GM21576 (cell line): ENCODE measurements around the gene ZKSCAN3.
"Not testable (repeated sequence)": the region's sequence is repeated elsewhere in the genome, so short reads cannot be mapped to it uniquely, and the experiment has no call there.

Source experiments
- ATAC-seq: cut with Tn5 transposase; IDR thresholded peaks from one replicate; pipeline ENCODE4 v1.9.1; 2021; ENCODE audit warnings: mild to moderate bottlenecking, moderate library complexity; ENCODE audit not compliant: unreplicated experiment

The ZKSCAN3 gene

DNA sequence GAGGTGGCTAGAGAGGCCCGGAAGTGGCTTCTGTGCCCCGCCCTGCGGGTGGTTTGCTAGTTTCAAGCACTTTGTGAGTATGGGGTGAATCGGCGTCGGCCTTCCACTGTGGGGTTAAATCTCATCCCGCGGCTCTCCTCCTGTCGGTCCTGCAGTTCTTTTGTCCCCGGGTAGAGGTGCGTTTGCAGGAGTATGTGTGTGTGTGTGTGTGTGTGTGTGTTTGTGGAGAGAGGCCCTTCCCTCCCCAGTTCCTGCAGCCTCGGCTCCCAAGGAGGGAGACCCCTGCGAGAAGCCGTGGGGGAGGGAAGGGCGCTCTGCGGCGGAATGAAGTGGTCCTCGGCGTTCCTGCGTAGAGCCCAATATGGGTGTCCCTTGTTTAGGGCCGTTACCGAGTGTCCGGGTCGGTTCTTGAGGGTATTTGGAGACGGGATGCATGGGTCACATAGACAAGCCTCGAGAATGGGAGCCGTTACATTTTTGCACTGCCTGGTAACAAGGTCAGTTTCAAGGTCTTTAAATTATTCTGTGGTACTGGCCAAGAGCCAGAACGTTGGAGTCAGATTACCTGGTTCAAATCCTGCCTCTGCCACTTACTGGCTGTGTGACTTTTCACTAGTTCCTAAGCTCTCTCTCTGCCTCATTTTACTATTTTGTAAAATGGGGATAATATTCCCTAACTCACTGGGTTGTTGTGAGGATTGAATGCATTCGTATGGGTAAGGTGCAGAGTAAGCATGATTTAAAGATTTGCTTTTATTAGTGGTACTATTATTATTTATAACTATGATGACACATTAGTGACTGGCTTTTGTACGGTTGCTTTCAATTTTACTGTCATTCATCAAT lies at the start of gene ZKSCAN3:
TSS of gene ZKSCAN3 (plus strand) at position 56 of the 846 bp plus-strand sequence. CDS start 9,640 bp downstream, outside the sequence.
- peak; percentile 97 for ATAC-seq

DNA sequence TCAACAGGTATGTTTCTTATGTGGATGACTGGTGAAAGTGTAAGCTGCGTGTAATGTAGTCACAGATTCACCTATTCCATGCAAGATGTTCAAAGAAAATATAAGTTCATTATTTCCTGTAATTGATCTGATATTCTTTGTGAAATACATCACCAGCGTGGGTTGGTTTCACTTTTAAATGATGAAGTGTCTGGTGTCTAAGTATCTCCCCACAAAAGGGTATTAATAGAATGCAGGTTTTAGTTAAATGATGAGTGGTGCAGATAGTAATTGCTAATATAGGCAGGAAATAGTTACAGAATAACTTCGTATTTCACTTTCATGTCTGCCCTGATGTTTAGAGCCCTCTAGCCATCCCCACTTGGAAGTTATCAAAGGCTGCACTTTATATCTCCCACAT lies 46.2 kb upstream of the ZKSCAN3 start:
- peak; percentile 82 for ATAC-seq

DNA sequence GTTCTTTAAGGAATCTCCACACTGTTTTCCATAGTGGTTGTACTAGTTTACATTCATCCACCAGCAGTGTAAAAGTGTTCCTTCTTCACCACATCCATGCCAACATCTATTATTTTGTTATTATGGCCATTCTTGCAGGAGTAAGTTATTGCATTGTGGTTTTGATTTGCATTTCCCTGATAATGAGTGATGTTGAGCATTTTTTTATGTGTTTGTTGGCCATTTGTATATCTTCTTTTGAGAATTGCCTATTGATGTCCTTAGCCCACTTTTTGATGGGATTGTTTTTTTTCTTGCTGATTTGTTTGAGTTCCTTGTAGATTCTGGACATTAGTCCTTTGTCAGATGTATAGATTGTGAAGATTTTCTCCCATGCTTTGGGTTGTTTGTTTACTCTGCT lies 43.4 kb upstream of the ZKSCAN3 start:
- ATAC-seq: not testable (repeated sequence)

DNA sequence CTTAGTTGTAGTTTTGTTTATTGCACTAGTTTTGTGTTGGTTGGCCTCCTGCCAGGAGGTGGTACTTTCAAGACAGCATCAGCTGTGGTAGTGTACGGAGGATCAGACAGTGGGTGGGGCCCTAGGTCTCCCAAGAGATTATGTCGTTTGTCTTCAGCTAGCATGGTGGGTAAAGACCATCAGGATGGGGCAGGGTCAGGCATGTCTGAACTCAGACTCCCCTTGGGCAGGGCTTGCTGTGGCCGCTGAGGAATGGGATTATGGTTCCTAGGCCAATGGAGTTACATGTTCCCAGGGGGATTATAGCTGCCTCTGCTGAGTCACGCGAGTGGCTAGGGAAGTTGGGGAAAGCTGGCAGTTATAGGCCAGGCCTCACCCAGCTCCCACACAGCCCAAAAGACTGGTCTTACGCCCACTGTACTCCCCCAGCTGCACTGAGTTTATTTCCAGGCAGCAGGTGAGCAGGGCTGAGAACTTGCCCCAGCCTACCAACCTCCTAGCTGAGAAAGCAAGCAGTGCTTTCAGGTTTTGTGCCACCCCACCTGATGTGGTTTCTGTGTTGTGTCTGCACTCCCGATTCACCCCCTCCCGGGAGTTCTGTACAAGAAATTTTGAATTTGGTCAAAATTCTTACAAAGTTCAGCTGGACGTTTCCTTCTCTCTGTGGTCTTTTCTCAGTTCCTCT lies 38.5 kb upstream of the ZKSCAN3 start:
- no peak for ATAC-seq

DNA sequence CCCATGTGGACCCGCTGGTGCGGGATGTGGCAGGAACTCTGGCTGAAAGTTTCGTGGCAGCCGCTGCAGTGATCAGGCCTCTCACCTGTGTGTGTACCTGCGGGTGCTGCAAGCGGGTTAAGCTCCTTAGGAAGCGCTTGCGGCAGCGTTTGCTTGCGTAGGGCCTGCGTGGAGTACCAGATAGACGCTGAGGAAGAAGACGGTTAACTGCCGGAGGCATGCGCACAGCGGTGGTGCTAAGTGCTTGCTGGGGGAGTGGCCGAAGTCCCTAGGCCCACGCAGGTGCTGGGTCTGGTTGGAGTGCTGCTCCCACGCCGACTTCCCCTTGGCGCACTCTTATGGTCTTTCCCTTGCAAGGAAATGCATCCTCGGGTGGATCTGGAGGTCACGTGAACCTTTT lies 36.8 kb upstream of the ZKSCAN3 start:
- no peak for ATAC-seq

DNA sequence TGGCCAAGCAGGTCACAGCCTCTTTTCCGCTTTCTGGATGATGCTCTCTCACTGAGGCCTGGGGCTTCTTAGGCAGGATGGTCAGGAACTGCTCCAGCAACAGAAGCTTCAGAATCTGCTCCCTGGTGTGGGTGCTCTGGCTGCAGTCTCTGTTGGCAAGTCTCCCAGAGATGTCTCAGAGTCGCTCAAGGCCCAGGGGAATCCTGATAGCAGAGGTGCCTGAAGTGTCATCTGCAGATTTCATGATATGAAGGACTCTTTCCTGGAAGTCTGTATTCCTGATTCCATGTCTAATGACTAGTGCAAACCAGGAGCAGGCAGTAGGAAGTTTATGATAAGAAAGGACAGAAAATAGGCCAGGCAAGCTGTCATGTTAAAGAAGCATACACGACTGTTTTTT lies 34.1 kb upstream of the ZKSCAN3 start:
- no peak for ATAC-seq

DNA sequence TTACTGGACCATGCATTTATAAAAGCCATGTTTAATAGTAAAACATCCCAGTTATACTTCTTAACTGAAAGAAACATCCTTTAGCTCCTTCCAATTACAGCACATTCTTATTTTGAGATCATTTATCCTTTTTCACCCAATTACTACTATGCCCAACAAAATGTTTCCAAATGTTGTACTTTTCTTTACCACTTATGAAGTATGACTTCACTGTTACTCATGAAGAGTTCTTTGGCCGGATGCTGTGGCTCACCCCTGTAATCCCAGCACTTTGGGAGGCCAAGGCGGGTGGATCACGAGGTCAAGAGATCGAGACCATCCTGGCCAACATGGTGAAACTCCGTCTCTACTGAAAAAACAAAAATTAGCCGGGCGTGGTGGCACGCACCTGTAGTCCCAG lies 31.9 kb upstream of the ZKSCAN3 start:
- ATAC-seq: not testable (repeated sequence)

DNA sequence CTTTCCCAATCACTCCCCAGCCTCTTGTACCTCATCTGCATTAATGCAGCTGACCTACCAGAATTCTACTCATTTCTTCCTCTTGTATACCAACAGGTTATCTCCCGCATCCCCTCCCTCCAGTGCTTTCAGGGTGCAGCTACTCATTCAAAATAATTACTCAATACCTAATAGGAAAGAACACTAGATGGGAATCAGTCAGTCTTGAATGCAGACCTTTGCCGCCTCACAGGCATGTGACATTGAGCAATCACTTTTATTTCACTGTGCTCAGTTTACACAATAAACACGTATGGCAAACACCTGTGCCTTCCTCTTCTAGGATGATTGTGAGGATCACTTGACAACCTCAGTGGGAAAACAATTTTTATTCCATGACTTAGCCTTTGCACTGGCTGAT lies 27.1 kb upstream of the ZKSCAN3 start:
- ATAC-seq: no peak

DNA sequence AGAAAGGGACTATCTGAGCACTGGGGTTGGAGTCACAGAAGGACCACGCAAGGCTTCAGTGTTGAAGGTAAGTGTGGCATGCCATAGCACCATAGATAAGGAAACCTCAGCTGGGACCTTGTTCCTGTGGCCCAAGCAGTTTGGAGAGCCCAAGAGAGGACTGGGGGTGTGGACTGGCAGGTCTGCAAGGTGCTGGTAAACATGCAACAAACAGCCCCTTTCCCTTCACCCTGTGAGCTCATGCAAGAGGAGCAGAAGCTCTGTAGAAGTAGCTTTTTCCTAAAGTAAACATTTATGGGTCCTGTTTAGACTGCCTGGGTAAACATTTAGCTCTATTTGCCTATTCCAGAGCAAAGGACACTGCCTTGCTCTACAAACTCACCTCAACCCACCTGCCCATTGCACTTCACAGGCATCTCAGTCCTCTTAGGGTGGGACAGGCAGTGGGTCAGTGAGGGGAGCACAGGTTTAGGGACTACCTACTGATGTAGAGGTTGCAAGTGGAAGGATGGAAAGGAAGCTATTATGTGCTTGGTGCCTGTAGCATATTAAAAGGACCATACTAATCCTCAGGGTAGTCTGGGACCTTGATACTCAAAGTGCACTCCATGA lies 25.8 kb upstream of the ZKSCAN3 start:
- no peak for ATAC-seq

DNA sequence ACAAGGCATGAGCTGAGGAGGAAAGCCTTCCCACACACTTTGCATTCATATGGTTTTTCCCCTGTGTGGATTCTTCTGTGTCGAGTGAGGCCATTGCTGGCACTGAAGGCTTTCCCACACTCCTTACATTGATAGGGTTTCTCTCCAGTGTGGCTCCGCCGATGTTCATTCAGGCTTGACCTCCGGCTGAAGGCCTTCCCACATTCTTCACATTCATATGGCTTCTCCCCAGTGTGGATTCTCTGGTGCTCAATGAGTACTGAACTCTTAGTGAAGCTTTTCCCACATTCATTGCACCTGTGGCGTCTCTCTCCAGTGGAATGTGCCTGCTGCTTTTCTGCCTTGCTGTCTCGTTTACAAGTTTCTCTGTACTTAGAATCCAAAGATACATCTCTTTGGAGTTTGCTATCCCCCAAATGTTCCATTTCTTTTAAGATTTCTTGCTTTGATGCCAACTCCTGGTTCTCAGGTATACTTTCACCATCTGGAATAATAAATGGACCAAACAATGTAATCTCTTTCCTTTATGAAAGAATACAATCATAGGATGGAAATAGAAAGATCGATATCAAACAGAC lies 23.3 kb upstream of the ZKSCAN3 start:
- ATAC-seq: no peak

DNA sequence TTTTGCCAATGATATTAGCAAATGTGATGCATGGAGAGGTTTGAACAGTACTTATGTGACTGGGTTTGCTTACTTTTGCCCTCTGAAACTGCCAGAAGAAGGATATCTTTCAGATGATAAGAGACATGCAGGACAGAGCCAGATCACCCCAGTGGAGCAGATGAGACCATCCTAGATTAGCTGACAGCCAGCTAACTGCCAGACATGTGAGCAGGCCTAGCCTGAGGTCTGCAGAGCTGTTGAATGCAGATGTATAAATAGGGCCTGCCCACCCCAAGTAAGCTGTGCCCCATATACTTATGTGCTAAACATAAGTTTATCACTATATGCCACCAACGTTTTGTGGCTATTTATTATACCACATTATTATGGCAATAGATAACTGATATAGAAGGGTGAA lies 19.7 kb upstream of the ZKSCAN3 start:
- no peak for ATAC-seq

DNA sequence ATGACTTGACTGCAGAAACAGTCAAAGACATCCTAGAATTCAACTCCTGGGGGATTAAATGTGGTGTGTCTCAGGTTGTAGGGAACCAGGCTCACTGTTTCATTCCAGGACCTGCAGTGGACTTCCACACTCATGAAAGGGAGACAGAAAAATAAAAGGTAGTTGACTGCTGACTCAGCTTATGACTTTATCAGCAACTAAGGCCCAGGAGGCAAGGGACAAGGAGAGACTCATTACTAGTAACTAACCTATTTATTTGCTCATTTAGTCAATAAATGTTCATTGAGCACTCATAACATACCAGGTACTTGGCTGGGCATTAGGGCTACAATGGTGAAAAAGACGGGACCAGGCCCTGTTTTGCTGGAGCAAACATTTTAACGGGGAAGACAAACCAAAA lies 16.7 kb upstream of the ZKSCAN3 start:
- ATAC-seq: no peak

DNA sequence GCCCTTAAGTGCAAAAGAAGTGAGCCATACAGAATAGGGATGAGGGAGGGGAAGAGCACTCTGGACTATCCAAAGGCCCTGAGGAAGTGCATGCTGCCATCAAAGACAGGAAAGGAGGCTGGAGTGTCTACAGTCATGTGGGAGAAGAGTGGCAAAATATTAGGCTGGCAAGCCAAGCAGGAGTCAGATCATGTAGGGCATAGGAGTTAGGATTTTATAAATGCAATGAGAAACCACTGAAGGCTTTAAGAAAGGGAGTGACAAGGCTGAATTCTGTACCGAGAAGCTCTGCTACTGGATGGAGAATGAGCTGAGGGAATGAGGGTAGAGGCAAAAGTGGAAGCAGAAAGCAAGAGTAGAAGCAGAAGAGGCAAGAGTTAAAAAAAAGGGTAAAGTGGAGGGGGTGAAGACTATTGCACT lies 16.1 kb upstream of the ZKSCAN3 start:
- ATAC-seq: no peak

DNA sequence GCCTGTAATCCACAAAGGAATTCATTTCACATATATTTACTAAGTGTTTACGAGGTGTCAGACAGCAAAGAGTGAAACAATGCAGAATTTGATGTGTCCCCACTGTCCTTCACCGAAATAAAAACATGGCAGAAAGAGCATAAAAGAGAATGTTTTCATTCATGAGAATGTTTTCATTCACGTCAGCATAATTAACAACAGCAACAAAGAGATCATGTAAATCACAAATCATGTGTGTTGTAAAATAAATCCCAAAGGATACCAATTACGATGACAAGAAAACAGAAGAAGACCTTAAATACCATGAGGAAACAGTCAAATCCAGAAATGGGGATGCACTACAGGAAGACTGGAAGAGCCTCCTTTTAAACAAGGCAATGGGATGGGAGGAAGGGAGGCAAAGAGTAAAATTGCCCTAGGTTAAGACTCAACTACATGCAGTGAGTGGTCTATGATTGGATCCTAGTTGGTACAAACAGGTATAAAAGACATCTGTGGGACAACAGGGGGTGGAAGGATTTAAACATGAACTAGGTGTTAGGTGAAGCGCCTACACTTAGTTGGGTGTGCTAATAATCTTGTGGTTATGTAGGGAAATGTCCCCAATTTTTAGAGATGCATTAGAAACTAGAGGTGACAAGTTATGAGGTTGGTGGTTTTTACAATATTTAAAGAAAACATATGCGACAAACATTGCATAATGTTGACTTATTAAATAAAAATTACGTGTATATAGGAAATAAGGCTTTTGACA lies 15.3 kb upstream of the ZKSCAN3 start:
- ATAC-seq: no peak

DNA sequence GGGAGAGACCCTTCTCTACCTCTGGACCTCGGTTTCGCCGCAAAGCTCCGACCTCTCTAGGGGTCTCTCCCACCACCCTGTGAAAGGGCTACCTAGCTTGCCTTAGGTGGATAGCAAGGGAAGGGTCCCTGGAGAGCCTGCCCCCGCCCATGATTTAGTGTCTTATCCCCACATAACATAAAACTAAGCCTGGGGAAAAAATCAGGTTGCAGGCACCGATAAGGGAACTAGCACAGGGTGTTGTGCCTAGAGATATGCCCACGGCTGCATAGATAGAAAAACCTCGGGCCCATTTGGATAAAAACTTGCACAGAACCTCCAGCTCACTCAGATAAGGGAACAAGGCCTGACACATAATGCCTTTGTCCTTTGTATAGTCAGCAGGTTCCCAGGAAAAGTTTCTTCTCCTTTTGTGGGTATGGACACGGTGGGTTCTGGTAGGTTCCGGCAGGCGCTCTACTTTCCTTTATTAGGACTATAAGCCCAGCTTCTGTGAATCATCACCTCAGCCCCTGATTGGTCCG lies 14.6 kb upstream of the ZKSCAN3 start:
- no peak for ATAC-seq

DNA sequence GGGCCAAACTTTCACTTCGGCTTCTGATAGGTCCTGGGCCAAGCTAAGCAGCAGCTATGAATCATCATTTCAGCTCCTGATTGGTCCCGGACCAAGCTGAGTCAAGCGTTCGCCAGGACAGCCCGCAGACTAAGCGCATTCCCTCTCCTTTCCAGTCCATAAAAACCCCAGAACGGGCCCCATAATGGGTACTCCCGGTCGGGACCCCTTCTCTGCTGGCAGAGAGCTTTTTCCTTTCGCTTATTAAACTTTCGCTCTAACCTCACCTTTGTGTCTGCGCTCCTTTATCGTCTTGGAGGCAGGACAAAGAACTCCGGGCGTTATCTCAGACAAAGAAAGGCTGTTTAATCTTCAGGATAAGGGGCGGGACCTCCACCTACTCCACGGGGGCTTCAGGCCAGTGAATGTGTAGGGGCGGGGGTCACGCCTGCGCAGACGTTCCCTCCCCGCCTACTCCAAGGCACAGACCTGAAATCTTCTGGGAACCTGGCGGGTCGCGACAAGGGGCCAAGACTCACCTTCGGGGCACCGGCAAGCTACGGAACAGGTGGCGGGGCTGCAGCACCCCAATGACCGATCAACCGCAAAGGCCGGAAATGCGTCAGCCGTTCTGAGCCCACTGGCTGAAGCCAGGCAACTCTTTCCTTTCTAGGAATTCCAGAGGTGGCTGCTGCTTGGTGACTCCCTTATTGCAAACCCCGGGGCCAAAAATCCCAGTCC lies 14.0 kb upstream of the ZKSCAN3 start, which contains the start of gene ZSCAN31:
TSS of gene ZSCAN31 (minus strand) at position 585 of the 720 bp plus-strand sequence. CDS start 6,465 bp downstream, outside the sequence.
- ATAC-seq: peak; percentile 80

DNA sequence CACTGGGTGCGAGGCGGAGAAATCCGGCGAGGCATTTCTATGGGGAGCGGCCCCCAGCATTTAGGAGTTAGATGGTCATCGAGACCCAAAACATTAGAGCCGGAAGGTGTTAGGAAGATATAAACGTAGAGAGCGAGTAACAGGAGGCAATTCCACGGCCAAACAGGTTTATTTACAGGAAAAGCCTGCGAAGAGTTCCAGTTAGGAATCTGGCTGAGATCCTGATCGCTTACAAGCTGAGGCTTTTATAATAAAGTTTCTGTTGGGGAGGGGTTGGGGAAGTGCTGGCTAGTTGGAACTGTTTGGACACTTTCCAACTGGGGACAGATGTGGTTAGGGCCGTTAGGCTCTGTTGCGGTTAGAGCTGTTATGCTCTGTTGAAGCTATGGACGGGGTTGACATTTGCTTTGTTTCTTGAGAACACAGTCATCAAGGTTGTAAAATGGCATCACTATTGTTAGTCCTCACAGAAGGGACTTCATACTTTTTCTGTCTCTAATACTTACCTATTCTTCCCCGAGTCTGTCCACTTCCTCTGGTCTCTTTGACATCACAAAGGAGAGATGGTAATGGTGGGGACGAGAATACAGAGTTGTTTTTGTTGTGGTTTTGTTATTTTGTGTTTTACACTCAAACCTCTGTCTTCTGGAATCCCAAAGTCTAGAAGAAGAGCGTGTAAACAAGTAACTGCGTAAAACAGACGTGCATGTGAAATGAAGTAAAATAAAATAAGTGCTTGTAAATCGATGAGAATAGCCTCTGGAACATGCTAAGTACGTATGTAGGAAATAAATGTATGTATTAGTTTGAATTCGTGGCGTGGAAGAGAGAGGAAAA lies 13.2 kb upstream of the ZKSCAN3 start:
- ATAC-seq: peak; percentile 39

DNA sequence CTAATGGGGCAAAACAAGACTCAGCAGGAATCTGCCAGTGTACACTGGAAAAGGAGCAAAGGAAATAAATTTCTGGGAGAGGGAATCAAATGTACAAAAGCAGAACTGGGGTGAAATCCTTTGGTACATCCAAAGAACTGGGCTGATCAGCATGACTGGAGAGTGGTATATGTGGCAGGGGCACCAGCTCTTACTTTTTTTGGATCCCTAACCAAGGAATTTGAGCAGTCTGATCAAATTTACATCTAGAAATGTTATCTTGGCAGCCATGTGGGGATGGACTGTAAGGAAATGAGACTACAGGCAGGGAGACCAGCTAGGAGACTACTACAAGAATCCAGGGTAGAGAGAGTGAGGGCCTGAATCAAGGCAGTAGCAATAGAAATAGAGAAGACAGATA lies 12.6 kb upstream of the ZKSCAN3 start:
- no peak for ATAC-seq
